Activated CD4-positive, alpha-beta memory T cell treated with anti-CD3 and anti-CD28 coated beads for 36 hours (primary cell): Measurements from ENCODE around the gene RAB44. TPM values are rescaled to one million over a fixed set of nuclear protein-coding genes. Genes with fewer than 3 reads are reported as not detected.

ENCODE experiments used
- CTCF ChIA-PET: fragments of 350-600 bp; sonication (Branson Sonifier 250); formaldehyde crosslinking; loops from one replicate; lab custom pipeline; 2021; ENCODE audit warnings: antibody characterized with exemption, inconsistent platforms; lab: Charles Lee
- POLR2A ChIA-PET: fragments of 350-600 bp; sonication (Branson Sonifier 250); formaldehyde crosslinking; loops from one replicate; lab custom pipeline; 2021; ENCODE audit warnings: antibody characterized with exemption; lab: Charles Lee
- DNase-seq: peaks from one replicate; pipeline ENCODE4 v3.0.0-alpha.2; 2020
- H3K27ac Mint-ChIP-seq: one replicate; pipeline ENCODE4 v1.8.0; 2021; ENCODE audit warnings: mixed read lengths
- H3K27me3 Mint-ChIP-seq: one replicate; pipeline ENCODE4 v1.8.0; 2021; ENCODE audit warnings: mixed read lengths
- H3K36me3 Mint-ChIP-seq: one replicate; pipeline ENCODE4 v1.8.0; 2021; ENCODE audit warnings: mixed read lengths
- H3K4me1 Mint-ChIP-seq: one replicate; pipeline ENCODE4 v1.8.0; 2021; ENCODE audit warnings: low read depth, mixed read lengths
- H3K4me3 Mint-ChIP-seq: one replicate; pipeline ENCODE4 v1.8.0; 2021; ENCODE audit warnings: mild to moderate bottlenecking, mixed read lengths
- H3K9me3 Mint-ChIP-seq: one replicate; pipeline ENCODE4 v1.8.0; 2021; ENCODE audit warnings: mixed read lengths
- intact Hi-C: fragments of 100-400 bp; cut with micrococcal nuclease; formaldehyde crosslinking; loops from one replicate; pipeline ENCODE4 v1.15.1; 2023
- total RNA-seq, 2 experiments: library from RNA; stranded (reverse); gene quantifications; one replicate each; pipeline ENCODE4 v1.2.3, GENCODE V29; 2021

Gene RAB44
- total RNA-seq, 2 experiments from 2014 or later: 0.05 TPM

- POLR2A ChIA-PET: interaction anchor here (0.5 kb wide), 1 partner anchor 62 kb away, joined by 3 read pairs; no protein-coding TSS in a partner anchor
- no peaks in the 10 kb centered on the region for H3K27me3 Mint-ChIP-seq
- intact Hi-C loops: no loop called here
- DNase-seq: no peak
- H3K36me3 Mint-ChIP-seq: no peaks in the 10 kb centered on the region
- no peak overlapping the region for H3K4me3 Mint-ChIP-seq
- no peak overlapping the region for H3K27ac Mint-ChIP-seq
- no peaks in the 10 kb centered on the region for H3K9me3 Mint-ChIP-seq
- peaks cover 8% of the 10 kb centered on the region for H3K4me1 Mint-ChIP-seq
- CTCF ChIA-PET: interaction anchor here (1.0 to 1.6 kb wide), 3 partner anchors 8 to 111 kb away, joined by 4 read pairs; no protein-coding TSS in a partner anchor
Measured at GRCh38 chr6:36671687-36672375, 25.8 kb upstream of the RAB44 start.

- DNase-seq: no peak
- Mint-ChIP-seq H3K9me3 (no peaks in the 10 kb centered on the region), H3K27ac (no peak overlapping the region), H3K27me3 (peaks cover 4% of the 10 kb centered on the region), H3K4me1 (peaks cover 21% of the 10 kb centered on the region), H3K4me3 (no peak overlapping the region), H3K36me3 (peaks cover 4% of the 10 kb centered on the region)
- POLR2A ChIA-PET: no interaction called here
- intact Hi-C loops: no loop called here
- CTCF ChIA-PET: interaction anchor here (0.9 to 2.4 kb wide), 3 partner anchors 49 to 109 kb away, joined by 3 to 7 read pairs (median 5); no protein-coding TSS in a partner anchor
Measured at GRCh38 chr6:36673882-36674281, 23.7 kb upstream of the RAB44 start.

GRCh38 chr6:36674942-36675341 lies 22.7 kb upstream of the RAB44 start:
- ChIA-PET CTCF (interaction anchor here (1.8 to 2.4 kb wide), 2 partner anchors 60 to 108 kb away, joined by 5 to 7 read pairs; no protein-coding TSS in a partner anchor), POLR2A (no interaction called here)
- no peak for DNase-seq
- Mint-ChIP-seq H3K27me3 (peaks cover 4% of the 10 kb centered on the region), H3K27ac (no peak overlapping the region), H3K4me3 (no peak overlapping the region), H3K36me3 (peaks cover 4% of the 10 kb centered on the region), H3K9me3 (no peaks in the 10 kb centered on the region), H3K4me1 (peaks cover 21% of the 10 kb centered on the region)
- intact Hi-C loops: no loop called here

- ChIA-PET POLR2A (no interaction called here), CTCF (interaction anchor here (1.0 to 8.3 kb wide), 3 partner anchors 61 to 106 kb away, joined by 3 to 59 read pairs (median 7); no protein-coding TSS in a partner anchor)
- no peak for DNase-seq
- Mint-ChIP-seq H3K27me3 (peaks cover 4% of the 10 kb centered on the region), H3K27ac (peak overlapping the region; percentile 28), H3K4me1 (peaks cover 30% of the 10 kb centered on the region), H3K9me3 (no peaks in the 10 kb centered on the region), H3K4me3 (peak overlapping the region; percentile 34), H3K36me3 (peaks cover 10% of the 10 kb centered on the region)
- intact Hi-C loops: no loop called here
Measured at GRCh38 chr6:36676141-36677058, 21.2 kb upstream of the RAB44 start.

- Mint-ChIP-seq H3K36me3 (peaks cover 10% of the 10 kb centered on the region), H3K9me3 (no peaks in the 10 kb centered on the region), H3K27me3 (peaks cover 4% of the 10 kb centered on the region), H3K4me3 (no peak overlapping the region), H3K27ac (peak overlapping the region; percentile 34), H3K4me1 (peaks cover 34% of the 10 kb centered on the region)
- POLR2A ChIA-PET: no interaction called here
- intact Hi-C loops: no loop called here
- CTCF ChIA-PET: interaction anchor here (1.0 to 8.3 kb wide), 2 partner anchors 82 to 106 kb away, joined by 3 to 59 read pairs; no protein-coding TSS in a partner anchor
- no peak for DNase-seq
Measured at GRCh38 chr6:36677059-36677749, 20.4 kb upstream of the RAB44 start.

GRCh38 chr6:36677753-36678487 lies 19.7 kb upstream of the RAB44 start:
- intact Hi-C loops: no loop called here
- Mint-ChIP-seq H3K27ac (peak overlapping the region; percentile 38), H3K4me3 (peak overlapping the region; percentile 65), H3K36me3 (peaks cover 13% of the 10 kb centered on the region), H3K4me1 (peaks cover 41% of the 10 kb centered on the region), H3K27me3 (peaks cover 4% of the 10 kb centered on the region), H3K9me3 (no peaks in the 10 kb centered on the region)
- CTCF ChIA-PET: interaction anchor here (0.9 to 8.3 kb wide), 7 partner anchors 14 to 105 kb away, joined by 3 to 59 read pairs (median 4); no protein-coding TSS in a partner anchor
- peak; percentile 42 for DNase-seq
- POLR2A ChIA-PET: interaction anchor here (0.7 to 3.0 kb wide), 5 partner anchors 76 to 234 kb away, joined by 3 to 13 read pairs (median 5); partner anchors contain the start of gene KCTD20

GRCh38 chr6:36678488-36679042 lies 19.1 kb upstream of the RAB44 start, which contains the start of gene CDKN1A:
TSS of gene CDKN1A (plus strand) at chr6:36678714. CDS start at chr6:36684102, 5,388 bp downstream.
- Mint-ChIP-seq H3K27ac (peak within 1 kb of the TSS; percentile 95), H3K36me3 (peaks cover 18% of the 10 kb centered on the region), H3K27me3 (peaks cover 4% of the 10 kb centered on the region), H3K4me1 (peaks cover 47% of the 10 kb centered on the region), H3K4me3 (peak within 1 kb of the TSS; percentile 98), H3K9me3 (no peaks in the 10 kb centered on the region)
- CTCF ChIA-PET: interaction anchor here (0.9 to 8.3 kb wide), 7 partner anchors 15 to 104 kb away, joined by 3 to 59 read pairs (median 4); no protein-coding TSS in a partner anchor
- POLR2A ChIA-PET: interaction anchor here (0.7 to 3.0 kb wide), 8 partner anchors 55 to 235 kb away, joined by 3 to 13 read pairs (median 4); partner anchors contain the start of gene KCTD20
- intact Hi-C loops: no loop called here
- DNase-seq: peak; percentile 84

- peaks cover 53% of the 10 kb centered on the region for H3K4me1 Mint-ChIP-seq
- H3K9me3 Mint-ChIP-seq: no peaks in the 10 kb centered on the region
- CTCF ChIA-PET: interaction anchor here (0.7 to 8.3 kb wide), 12 partner anchors 8 to 256 kb away, joined by 3 to 59 read pairs (median 4); no protein-coding TSS in a partner anchor
- peak; percentile 40 for DNase-seq
- intact Hi-C loops: no loop called here
- H3K27me3 Mint-ChIP-seq: peaks cover 4% of the 10 kb centered on the region
- H3K36me3 Mint-ChIP-seq: peaks cover 24% of the 10 kb centered on the region
- H3K27ac Mint-ChIP-seq: peak overlapping the region; percentile 95
- peak overlapping the region; percentile 98 for H3K4me3 Mint-ChIP-seq
- POLR2A ChIA-PET: interaction anchor here (0.6 to 3.0 kb wide), 10 partner anchors 11 to 423 kb away, joined by 3 to 13 read pairs (median 4); partner anchors contain the start of gene KCTD20
Measured at GRCh38 chr6:36679043-36679833, 18.4 kb upstream of the RAB44 start.

- ChIA-PET CTCF (interaction anchor here (0.6 to 8.3 kb wide), 12 partner anchors 10 to 339 kb away, joined by 3 to 59 read pairs (median 4); no protein-coding TSS in a partner anchor), POLR2A (interaction anchor here (0.8 to 1.9 kb wide), 6 partner anchors 10 to 76 kb away, joined by 3 to 8 read pairs (median 4); no protein-coding TSS in a partner anchor)
- H3K4me3 Mint-ChIP-seq: peak overlapping the region; percentile 45
- H3K27ac Mint-ChIP-seq: peak overlapping the region; percentile 84
- peaks cover 4% of the 10 kb centered on the region for H3K27me3 Mint-ChIP-seq
- H3K4me1 Mint-ChIP-seq: peaks cover 39% of the 10 kb centered on the region
- intact Hi-C loops: loop anchor here (5.0 kb wide), 4 partner anchors 45 to 550 kb away; partner anchors contain the start of genes MAPK13, PPIL1 and STK38
- H3K9me3 Mint-ChIP-seq: no peaks in the 10 kb centered on the region
- DNase-seq: peak; percentile 91
- peaks cover 54% of the 10 kb centered on the region for H3K36me3 Mint-ChIP-seq
Measured at GRCh38 chr6:36682328-36683144, 15.1 kb upstream of the RAB44 start.
